Trophoblast cell (in vitro differentiated cells and primary cell): ENCODE measurements around the gene NOX5.

Source experiments
- DNase-seq, 2 donors: peaks; one replicate each; pipeline ENCODE4 v3.0.0-alpha.2; 2016
- H2AFZ ChIP-seq: 2 replicates; pipeline ENCODE4 v1.6.1; 2013; ENCODE audit warnings: low read length, moderate library complexity, mild to moderate bottlenecking; ENCODE audit not compliant: insufficient read depth, poor library complexity
- H2AK5ac ChIP-seq: 2 replicates; pipeline ENCODE4 v1.6.1; 2013; ENCODE audit warnings: mild to moderate bottlenecking, low read length
- H2BK120ac ChIP-seq: 2 replicates; pipeline ENCODE4 v1.6.1; 2013; ENCODE audit warnings: low read length, mild to moderate bottlenecking, moderate library complexity; ENCODE audit not compliant: insufficient read depth, poor library complexity
- H2BK12ac ChIP-seq: 2 replicates; pipeline ENCODE4 v1.6.1; 2013; ENCODE audit warnings: mild to moderate bottlenecking, low read length, moderate library complexity
- H2BK5ac ChIP-seq: 2 replicates; pipeline ENCODE4 v1.6.1; 2013; ENCODE audit warnings: low read length, low read depth, moderate library complexity, mild to moderate bottlenecking; ENCODE audit not compliant: poor library complexity
- H3K14ac ChIP-seq: 2 replicates; pipeline ENCODE4 v1.6.1; 2013; ENCODE audit warnings: mild to moderate bottlenecking, low read length
- H3K18ac ChIP-seq: 2 replicates; pipeline ENCODE4 v1.6.1; 2013; ENCODE audit warnings: mild to moderate bottlenecking, low read length
- H3K23ac ChIP-seq: 2 replicates; pipeline ENCODE4 v1.6.1; 2013; ENCODE audit warnings: low read length
- H3K27ac ChIP-seq: 2 replicates; pipeline ENCODE4 v1.5.1; 2013; ENCODE audit warnings: low read depth, mild to moderate bottlenecking, inconsistent platforms, low read length, moderate library complexity
- H3K27me3 ChIP-seq: 2 replicates; pipeline ENCODE4 v1.6.1; 2013; ENCODE audit warnings: inconsistent platforms, mild to moderate bottlenecking, low read length, moderate library complexity; ENCODE audit not compliant: insufficient read depth
- H3K36me3 ChIP-seq, 2 experiments: 1 replicate in 1 of 2; 2 replicates in 1 of 2; pipeline ENCODE4 v1.6.1; 2013; ENCODE audit warnings: low read length in 2 of 2, mild to moderate bottlenecking in 2 of 2, moderate library complexity in 1 of 2; ENCODE audit not compliant: insufficient read depth in 2 of 2, control insufficient read depth in 1 of 2
- H3K4ac ChIP-seq: 2 replicates; pipeline ENCODE4 v1.6.1; 2013; ENCODE audit warnings: low read depth, mild to moderate bottlenecking, low read length, moderate library complexity
- H3K4me1 ChIP-seq, 2 experiments: 1 replicate in 1 of 2; 2 replicates in 1 of 2; pipeline ENCODE4 v1.6.1; 2013; ENCODE audit warnings: low read length in 2 of 2, mild to moderate bottlenecking in 2 of 2, moderate library complexity in 1 of 2; ENCODE audit not compliant: insufficient read depth in 2 of 2, control insufficient read depth in 1 of 2
- H3K4me2 ChIP-seq: 2 replicates; pipeline ENCODE4 v1.6.1; 2013; ENCODE audit warnings: inconsistent platforms, mild to moderate bottlenecking, low read length, moderate library complexity
- H3K4me3 ChIP-seq: 2 replicates; pipeline ENCODE4 v1.5.1; 2013; ENCODE audit warnings: mild to moderate bottlenecking, low read depth, low read length, inconsistent platforms
- H3K79me1 ChIP-seq: one replicate; pipeline ENCODE4 v1.6.1; 2013; ENCODE audit warnings: low read length
- H3K79me2 ChIP-seq: 2 replicates; pipeline ENCODE4 v1.6.1; 2013; ENCODE audit warnings: low read length, mild to moderate bottlenecking; ENCODE audit not compliant: control insufficient read depth, insufficient read depth, poor library complexity
- H3K9ac ChIP-seq: 2 replicates; pipeline ENCODE4 v1.6.1; 2013; ENCODE audit warnings: mild to moderate bottlenecking, low read length
- H3K9me3 ChIP-seq: 2 replicates; pipeline ENCODE4 v1.6.1; 2013; ENCODE audit warnings: low read depth, mild to moderate bottlenecking, control low read depth, inconsistent platforms, low read length; ENCODE audit not compliant: insufficient read depth
- H4K12ac ChIP-seq: 2 replicates; pipeline ENCODE4 v1.6.1; 2013; ENCODE audit warnings: low read depth, mild to moderate bottlenecking, low read length, moderate library complexity
- H4K8ac ChIP-seq: 2 replicates; pipeline ENCODE4 v1.6.1; 2013; ENCODE audit warnings: low read depth, mild to moderate bottlenecking, low read length, moderate library complexity
- H4K91ac ChIP-seq: one replicate; pipeline ENCODE4 v1.6.1; 2013; ENCODE audit warnings: low read depth, mild to moderate bottlenecking, low read length, moderate library complexity
- WGBS: extraction: QIAGEN DNeasy Blood & Tissue Kit; methylation state at CpG from one replicate; pipeline ENCODE4 v1.1.7; 2013; ENCODE audit warnings: missing lambda C conversion rate; ENCODE audit not compliant: insufficient read length, insufficient coverage; ENCODE audit errors: extremely low coverage; 5-methylcytosine and 5-hydroxymethylcytosine counted together

The NOX5 gene

GRCh38 chr15:69039516-69040225 is 25.2 kb downstream of the NOX5 start:
- H3K79me2 ChIP-seq = no peaks in the 10 kb centered on the region
- no peak overlapping the region for H2AFZ ChIP-seq
- H2BK120ac ChIP-seq = no peak overlapping the region
- H2BK5ac ChIP-seq = no peak overlapping the region
- peaks cover 3% of the 10 kb centered on the region for H3K9me3 ChIP-seq
- H3K14ac ChIP-seq = no peak overlapping the region
- H2BK12ac ChIP-seq = no peak overlapping the region
- no peaks in the 10 kb centered on the region for H3K79me1 ChIP-seq
- no peak overlapping the region for H4K12ac ChIP-seq
- H3K27me3 ChIP-seq = no peaks in the 10 kb centered on the region
- H3K27ac ChIP-seq = no peak overlapping the region
- no peak overlapping the region for H3K18ac ChIP-seq
- H3K4me3 ChIP-seq = no peak overlapping the region
- no peaks in the 10 kb centered on the region for H3K36me3 ChIP-seq
- H4K8ac ChIP-seq = no peak overlapping the region
- H4K91ac ChIP-seq = no peak overlapping the region
- no peak for DNase-seq
- no peak overlapping the region for H3K4me2 ChIP-seq
- H2AK5ac ChIP-seq = no peak overlapping the region
- H3K4me1 ChIP-seq = peaks cover 2 to 4% of the 10 kb centered on the region in 2 experiments
- no peak overlapping the region for H3K9ac ChIP-seq
- no peak overlapping the region for H3K4ac ChIP-seq
- WGBS = no CpG with 5 or more reads among the region's 6 CpGs
- H3K23ac ChIP-seq = no peak overlapping the region

- H3K9me3 ChIP-seq = no peaks in the 10 kb centered on the region
- no peaks in the 10 kb centered on the region for H3K36me3 ChIP-seq
- H3K4me2 ChIP-seq = no peak overlapping the region
- no peak overlapping the region for H2BK120ac ChIP-seq
- H4K8ac ChIP-seq = no peak overlapping the region
- H3K4ac ChIP-seq = no peak overlapping the region
- no peak overlapping the region for H3K9ac ChIP-seq
- peaks cover 2% of the 10 kb centered on the region for H3K79me1 ChIP-seq
- H2BK5ac ChIP-seq = no peak overlapping the region
- H2AFZ ChIP-seq = no peak overlapping the region
- H4K91ac ChIP-seq = no peak overlapping the region
- peaks cover 1% of the 10 kb centered on the region for H3K79me2 ChIP-seq
- H4K12ac ChIP-seq = no peak overlapping the region
- no CpG with 5 or more reads among the region's 5 CpGs for WGBS
- no peak overlapping the region for H3K4me3 ChIP-seq
- no peaks in the 10 kb centered on the region for H3K27me3 ChIP-seq
- no peak for DNase-seq
- peaks cover 5 to 9% of the 10 kb centered on the region in 2 experiments for H3K4me1 ChIP-seq
- H3K23ac ChIP-seq = no peak overlapping the region
- no peak overlapping the region for H2BK12ac ChIP-seq
- H3K14ac ChIP-seq = no peak overlapping the region
- no peak overlapping the region for H3K18ac ChIP-seq
- no peak overlapping the region for H3K27ac ChIP-seq
- no peak overlapping the region for H2AK5ac ChIP-seq
Measured at GRCh38 chr15:69042531-69042930, 28.0 kb downstream of the NOX5 start.

DNA sequence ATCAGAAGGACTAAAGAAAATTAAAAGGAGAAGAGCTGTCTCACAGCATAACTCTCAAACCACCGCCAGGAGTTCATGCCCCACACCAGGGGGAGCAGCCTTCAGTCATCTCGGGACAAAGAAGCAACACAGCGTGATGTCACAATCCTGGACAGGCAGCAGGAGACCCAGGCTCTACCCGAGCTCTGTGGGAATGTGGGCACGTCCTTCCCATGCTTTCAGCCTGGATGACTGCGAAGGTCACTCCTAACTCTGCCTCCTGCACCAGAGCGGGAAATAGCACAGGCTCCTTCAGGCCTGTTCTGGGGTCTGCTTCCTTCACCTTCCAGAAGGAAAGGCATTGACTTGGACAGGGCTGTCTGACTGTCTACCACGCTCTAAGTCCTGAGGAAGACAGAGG is 31.3 kb downstream of the NOX5 start:
- H3K9ac ChIP-seq = no peak overlapping the region
- H2AK5ac ChIP-seq = peak overlapping the region; percentile 6
- H3K4me1 ChIP-seq = peaks cover 5 to 9% of the 10 kb centered on the region in 2 experiments
- H2BK120ac ChIP-seq = peak overlapping the region; percentile 4
- no peaks in the 10 kb centered on the region for H3K27me3 ChIP-seq
- no peak overlapping the region for H3K4ac ChIP-seq
- H3K4me2 ChIP-seq = no peak overlapping the region
- no peak overlapping the region for H2BK5ac ChIP-seq
- peak; percentile 26 to 72 for DNase-seq
- no peak overlapping the region for H3K27ac ChIP-seq
- no peak overlapping the region for H4K8ac ChIP-seq
- no peak overlapping the region for H3K4me3 ChIP-seq
- H3K18ac ChIP-seq = peak overlapping the region; percentile 40
- WGBS = no CpG with 5 or more reads among the region's 8 CpGs
- no peaks in the 10 kb centered on the region for H3K36me3 ChIP-seq
- H3K14ac ChIP-seq = peak overlapping the region; percentile 32
- H3K9me3 ChIP-seq = no peaks in the 10 kb centered on the region
- H2BK12ac ChIP-seq = peak overlapping the region; percentile 81
- no peak overlapping the region for H4K12ac ChIP-seq
- no peak overlapping the region for H3K23ac ChIP-seq
- H3K79me2 ChIP-seq = peaks cover 1% of the 10 kb centered on the region
- H3K79me1 ChIP-seq = peaks cover 2% of the 10 kb centered on the region
- H2AFZ ChIP-seq = no peak overlapping the region
- peak overlapping the region; percentile 34 for H4K91ac ChIP-seq

DNA sequence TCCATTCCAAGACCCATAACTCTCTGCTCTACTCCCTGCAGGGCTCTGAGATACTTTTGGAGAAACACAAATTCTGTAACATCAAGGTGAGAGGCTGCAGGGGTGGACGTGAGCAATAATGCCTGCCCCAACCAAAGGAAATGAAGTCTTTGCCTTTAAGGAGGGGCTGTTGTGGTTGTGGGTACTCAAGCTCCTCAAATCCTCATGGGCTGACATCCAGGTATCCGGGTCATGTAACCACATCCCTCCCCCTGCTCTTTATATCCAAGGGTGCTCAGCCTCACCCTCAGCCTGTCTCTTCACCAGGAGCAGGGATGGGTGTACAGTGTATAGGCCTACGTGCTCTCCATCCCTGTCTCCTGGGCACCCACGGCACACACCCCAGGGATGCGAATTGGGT is 32.3 kb downstream of the NOX5 start:
- Histone ChIP-seq H3K9ac (no peak overlapping the region), H3K79me2 (peaks cover 1% of the 10 kb centered on the region), H2BK5ac (no peak overlapping the region), H3K36me3 (no peaks in the 10 kb centered on the region), H3K4me1 (peaks cover 5 to 9% of the 10 kb centered on the region in 2 experiments), H4K91ac (no peak overlapping the region), H2AFZ (no peak overlapping the region), H3K27me3 (no peaks in the 10 kb centered on the region), H3K23ac (no peak overlapping the region), H3K4me3 (no peak overlapping the region), H4K12ac (no peak overlapping the region), H2BK12ac (no peak overlapping the region), H3K79me1 (peaks cover 2% of the 10 kb centered on the region), H3K14ac (no peak overlapping the region), H2AK5ac (no peak overlapping the region), H3K4ac (no peak overlapping the region), H3K9me3 (no peaks in the 10 kb centered on the region), H4K8ac (no peak overlapping the region), H2BK120ac (no peak overlapping the region), H3K27ac (no peak overlapping the region), H3K18ac (no peak overlapping the region), H3K4me2 (no peak overlapping the region)
- WGBS = no CpG with 5 or more reads among the region's 5 CpGs
- no peak for DNase-seq
